Mesenteric fat pad (tissue), 1 donor: Measurements from ENCODE around the gene SPDYE17. TPM values are rescaled to one million over a fixed set of nuclear protein-coding genes. Genes with fewer than 3 reads are reported as not detected.
"Not testable (repeated sequence)": the region's sequence is repeated elsewhere in the genome, so short reads cannot be mapped to it uniquely, and the experiment has no call there.

Experiments used
- DNase-seq: peaks from one replicate; pipeline ENCODE4 v3.0.0-alpha.2; 2020; ENCODE audit warnings: low spot score
- total RNA-seq: library from RNA; stranded (reverse); fragmentation: NEBNext Ultra II Directional; extraction: Animal tissue kit (Norgen Biotek cat#: 25700); gene quantifications from one replicate; pipeline ENCODE4 v1.2.1, GENCODE V29; 2021
- donor health status: DM: yes; HTN: yes; CAD: no.

The SPDYE17 gene
- total RNA-seq, 1 donor from 2014 or later = not detected

- peak; percentile 68 for DNase-seq
These were observed 33.3 kb downstream of the SPDYE17 start for GRCh38 chr7:76998764-76999450.

GRCh38 chr7:76998285-76998589, 33.9 kb downstream of the SPDYE17 start:
- DNase-seq = peak; percentile 73

DNA sequence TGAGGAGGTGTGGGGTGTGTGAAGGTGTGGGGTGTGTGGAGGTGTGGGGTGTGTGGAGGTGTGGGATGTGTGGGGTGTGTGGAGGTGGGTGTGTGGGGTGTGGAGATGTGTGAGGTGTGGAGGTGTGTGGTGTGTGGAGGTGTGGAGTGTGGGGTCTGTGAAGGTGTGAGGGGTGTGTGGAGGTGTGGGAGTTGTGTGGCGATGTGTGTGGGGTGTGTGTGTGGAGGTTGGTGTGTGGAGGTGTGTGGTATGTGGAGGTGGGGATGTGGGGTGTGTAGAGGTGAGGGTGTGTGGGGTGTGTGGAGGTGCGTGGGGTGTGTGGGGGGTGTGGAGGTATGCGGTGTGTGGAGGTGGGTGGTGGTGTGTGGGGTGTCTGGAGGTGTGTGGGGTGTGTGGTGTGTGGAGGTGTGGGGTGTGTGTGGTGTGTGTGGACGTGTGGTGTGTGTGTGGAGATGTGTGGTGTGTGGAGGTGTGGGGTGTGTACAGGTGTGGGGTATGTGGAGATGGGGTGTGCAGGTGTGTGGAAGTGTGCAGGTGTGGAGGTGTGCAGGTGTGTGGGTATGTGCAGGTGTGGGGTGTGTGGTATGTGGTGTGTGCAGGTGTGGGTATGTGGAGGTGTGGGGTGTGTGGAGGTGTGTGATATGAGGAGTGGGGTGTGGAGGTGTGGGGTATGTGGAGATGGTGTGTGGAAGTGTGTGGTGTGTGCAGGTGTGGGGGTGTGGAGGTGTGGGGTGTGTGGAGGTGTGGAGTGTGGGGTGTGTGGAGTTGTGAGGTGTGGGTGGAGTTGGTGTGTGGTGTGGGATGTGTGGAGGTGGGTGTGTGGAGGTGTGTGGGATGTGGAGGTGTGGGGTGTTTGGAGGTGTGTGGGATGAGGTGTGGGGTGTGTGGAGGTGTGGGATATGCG, 34.5 kb downstream of the SPDYE17 start:
- peak; percentile 85 for DNase-seq

DNA sequence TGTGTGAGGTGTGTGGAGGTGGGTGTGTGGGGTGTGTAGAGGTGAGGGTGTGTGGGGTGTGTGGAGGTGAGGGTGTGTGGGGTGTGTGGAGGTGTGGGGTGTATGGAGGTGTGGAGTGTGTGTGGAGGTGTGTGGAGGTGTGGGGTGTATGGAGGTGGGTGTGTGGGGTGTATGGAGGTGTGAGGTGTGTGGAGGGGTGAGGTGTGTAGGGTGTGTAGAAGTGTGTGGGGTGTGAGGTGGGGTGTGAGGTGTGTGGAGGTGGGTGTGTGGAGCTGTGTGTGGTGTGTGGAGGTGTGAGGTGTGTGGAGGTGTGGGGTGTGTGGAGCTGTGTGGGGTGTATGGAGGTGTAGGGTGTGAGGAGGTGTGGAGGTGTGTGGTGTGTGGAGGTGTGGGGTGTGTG, 35.2 kb downstream of the SPDYE17 start:
- DNase-seq = peak; percentile 39

GRCh38 chr7:76994286-76994685, 37.9 kb downstream of the SPDYE17 start:
- peak; percentile 62 for DNase-seq

DNA sequence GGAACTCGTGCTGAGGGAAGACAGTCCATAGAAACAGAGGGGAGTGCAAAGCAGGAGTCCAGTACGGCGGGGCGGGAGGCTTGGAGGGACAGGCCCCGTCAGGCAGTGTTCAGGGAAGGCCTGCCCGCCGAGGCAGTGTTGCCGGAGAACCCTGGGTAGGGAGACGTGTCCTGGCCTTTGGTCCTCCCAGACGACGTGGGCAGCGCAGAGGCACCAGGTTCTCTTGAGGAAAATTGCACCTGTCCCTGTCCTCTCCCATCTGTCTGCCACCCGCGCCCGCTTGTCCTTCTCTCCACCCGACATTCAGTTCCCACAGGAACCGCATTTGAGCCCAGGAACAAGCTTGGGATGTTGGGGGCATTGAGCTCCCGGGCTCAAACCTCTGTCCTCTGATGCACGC, 38.3 kb downstream of the SPDYE17 start:
- DNase-seq = peak; percentile 81

GRCh38 chr7:76992871-76993270, 39.3 kb downstream of the SPDYE17 start:
- peak; percentile 76 for DNase-seq

DNA sequence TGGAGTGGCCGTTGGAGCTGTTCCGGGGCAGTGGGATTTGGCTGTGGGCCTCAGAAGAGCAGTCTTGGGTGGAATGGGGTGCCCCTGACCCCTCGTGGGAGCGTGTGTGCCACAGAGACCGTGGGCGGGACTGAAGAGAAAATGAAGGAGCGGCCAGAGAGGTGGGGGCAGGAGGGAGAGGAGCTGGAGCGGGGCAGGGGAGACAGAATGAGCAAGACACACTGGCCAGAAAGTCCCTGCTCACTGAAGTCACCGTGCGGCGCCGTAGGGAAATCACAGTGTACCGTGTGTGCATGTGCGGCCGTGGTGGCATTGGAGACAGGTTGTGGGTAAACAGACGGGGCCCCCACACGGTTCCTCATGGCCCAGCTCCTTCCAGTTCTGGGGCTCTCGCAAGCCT, 40.0 kb downstream of the SPDYE17 start:
- peak; percentile 57 for DNase-seq

GRCh38 chr7:76990202-76990601, 42.0 kb downstream of the SPDYE17 start:
- DNase-seq = peak; percentile 84

- DNase-seq = not testable (repeated sequence)
These were observed 46.0 kb downstream of the SPDYE17 start for GRCh38 chr7:76985924-76986717.

- not testable (repeated sequence) for DNase-seq
These were observed 47.4 kb downstream of the SPDYE17 start for GRCh38 chr7:76984784-76985136.

DNA sequence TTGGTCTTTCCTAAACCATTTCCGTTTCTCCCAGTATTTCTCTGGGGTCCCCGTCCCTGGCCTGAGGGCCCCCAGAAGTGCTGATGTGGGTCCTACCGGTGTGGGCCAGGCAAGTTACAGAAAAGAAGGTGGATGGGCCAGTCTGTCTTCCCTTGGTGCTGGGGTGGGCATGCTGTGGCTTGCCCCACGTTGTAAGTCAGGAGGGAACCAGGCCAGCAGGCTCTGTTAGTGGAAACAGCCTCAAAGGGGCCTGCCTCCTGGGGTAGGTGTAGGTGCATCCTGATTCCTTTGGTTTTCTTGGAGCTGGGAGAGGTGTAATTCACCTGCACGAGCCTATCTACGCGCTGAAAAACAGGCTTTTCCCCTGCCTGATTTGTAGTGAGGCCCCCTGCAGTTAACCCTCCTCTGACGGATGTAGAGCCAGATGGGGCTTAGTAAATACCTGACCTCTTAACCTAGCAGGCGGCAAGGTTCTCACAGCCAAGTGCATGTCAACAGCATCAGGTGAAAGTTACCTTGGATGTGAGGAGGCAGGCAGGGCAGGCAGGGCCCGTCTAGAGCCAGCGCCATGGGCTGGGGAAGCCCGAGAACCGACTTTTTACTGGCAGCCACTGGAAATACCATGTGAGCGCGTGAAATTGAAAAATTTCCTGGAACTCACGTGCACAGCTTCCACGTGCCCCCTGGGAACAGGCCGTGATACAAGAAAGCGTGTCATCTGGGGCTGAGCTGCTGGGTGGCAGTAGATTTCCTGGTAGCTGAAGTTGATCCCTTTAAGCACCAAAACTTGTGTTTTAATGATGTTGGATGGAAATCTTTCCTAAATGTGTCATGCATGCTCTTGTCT, 48.0 kb downstream of the SPDYE17 start:
- not testable (repeated sequence) for DNase-seq

GRCh38 chr7:76983333-76983732, 48.8 kb downstream of the SPDYE17 start:
- peak; percentile 2 for DNase-seq

DNA sequence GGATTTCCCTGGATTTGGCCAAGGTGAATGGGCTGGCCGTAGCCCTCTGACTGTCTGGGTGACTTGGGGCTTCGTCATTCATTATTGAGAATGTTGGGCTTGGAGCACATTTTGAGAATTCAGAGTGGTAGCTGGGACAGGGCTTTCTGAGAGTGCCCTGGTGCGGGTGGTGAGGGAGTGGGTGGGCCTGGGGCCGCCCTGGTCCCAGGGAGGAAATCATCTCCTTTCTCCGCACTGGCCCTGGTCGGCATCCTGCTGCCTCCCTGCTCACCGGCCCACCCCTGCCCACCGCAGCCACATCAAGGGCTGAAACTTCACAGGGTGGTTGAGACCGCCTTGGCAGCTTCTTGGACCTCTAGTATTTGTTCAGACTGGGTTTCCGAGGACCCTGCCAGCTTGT, 49.7 kb downstream of the SPDYE17 start:
- peak; percentile 73 for DNase-seq

- peak; percentile 41 for DNase-seq
These were observed 50.8 kb downstream of the SPDYE17 start for GRCh38 chr7:76981187-76981970.

- peak; percentile 26 for DNase-seq
These were observed 51.6 kb downstream of the SPDYE17 start for GRCh38 chr7:76980576-76980975.

GRCh38 chr7:76977761-76978367, 54.3 kb downstream of the SPDYE17 start:
- peak; percentile 49 for DNase-seq

DNA sequence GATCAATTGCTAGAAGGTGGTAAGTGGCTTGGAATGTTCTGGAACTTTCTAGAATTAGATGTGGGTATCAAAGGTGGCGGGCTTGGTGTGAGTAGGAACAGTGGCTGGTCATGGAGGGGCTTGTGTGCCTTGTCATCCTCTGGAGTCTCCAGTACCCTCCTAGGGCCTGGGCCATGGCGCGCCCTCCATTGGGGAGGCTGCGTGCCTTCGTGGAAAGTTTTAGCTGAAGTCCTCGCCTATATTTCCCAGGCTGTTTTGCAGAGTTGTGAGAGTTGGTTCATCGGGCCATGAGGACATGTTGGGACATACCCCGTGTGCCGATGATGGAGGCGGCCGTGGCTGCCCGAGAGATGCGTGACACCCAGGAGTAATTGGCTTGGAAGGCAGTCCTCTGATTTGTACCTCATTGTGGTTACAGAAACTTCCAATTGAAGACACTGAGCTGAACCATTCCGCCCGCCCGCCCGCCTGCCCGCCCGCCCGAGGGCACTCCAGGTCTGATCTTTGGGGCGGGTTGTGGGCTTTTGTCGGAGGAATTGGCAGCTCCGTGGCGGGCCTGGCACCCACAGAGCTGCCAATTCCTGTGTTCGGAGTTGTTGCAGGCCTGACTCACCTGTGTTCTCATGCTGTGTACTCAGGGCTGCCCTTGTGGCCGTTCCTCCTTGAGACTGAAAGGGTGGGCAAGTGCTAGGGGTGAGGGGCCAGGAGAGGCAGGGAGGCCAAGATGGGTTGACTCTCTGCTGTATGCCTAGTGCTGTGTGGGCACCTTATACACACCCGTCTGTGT, 57.2 kb downstream of the SPDYE17 start:
- peak; percentile 57 for DNase-seq

DNA sequence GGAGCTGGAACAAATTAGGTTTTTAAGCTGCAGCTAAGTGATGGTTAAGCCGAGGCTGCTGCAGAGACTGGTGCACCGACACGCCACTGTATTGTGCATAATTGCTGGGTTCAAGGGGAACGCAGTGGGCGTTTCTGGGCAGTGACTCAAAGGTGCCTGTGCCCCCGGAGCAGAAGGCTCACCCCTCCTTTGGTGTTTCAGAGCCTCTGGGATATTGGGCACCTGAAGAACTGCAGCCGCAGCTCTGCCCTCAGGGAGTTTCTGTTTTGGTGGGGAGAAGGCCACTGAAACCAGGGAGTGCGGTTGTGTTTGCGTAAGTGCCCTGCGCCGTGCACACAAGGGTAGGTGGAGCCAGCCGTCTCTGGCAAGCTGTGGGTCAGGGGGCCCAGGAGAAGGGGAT, 57.8 kb downstream of the SPDYE17 start:
- DNase-seq = peak; percentile 62
